Cerebellar nuclear complex (tissue), 1 donor: ENCODE data around the gene SPATA1.

Source experiments
- DNase-seq, 2 experiments: peaks; one replicate each; lab custom pipeline; 2025; lab: John Stamatoyannopoulos, UW

SPATA1 gene

GRCh38 chr1:84509029-84509428 lies 2.8 kb downstream of the SPATA1 start:
- DNase-seq: no peak

- no peak for DNase-seq
Observed at GRCh38 chr1:84510165-84510564, 4.0 kb downstream of the SPATA1 start.

GRCh38 chr1:84510668-84511067 lies 4.5 kb downstream of the SPATA1 start:
- no peak for DNase-seq

- DNase-seq: no peak
Observed at GRCh38 chr1:84524590-84524989, 18.4 kb downstream of the SPATA1 start.

- no peak for DNase-seq
Observed at GRCh38 chr1:84525779-84526178, 19.6 kb downstream of the SPATA1 start.

GRCh38 chr1:84538599-84538998 lies 32.4 kb downstream of the SPATA1 start:
- DNase-seq: no peak

GRCh38 chr1:84539972-84540371 lies 33.8 kb downstream of the SPATA1 start:
- DNase-seq: no peak

GRCh38 chr1:84540759-84541158 lies 34.6 kb downstream of the SPATA1 start:
- no peak for DNase-seq

GRCh38 chr1:84541679-84542078 lies 35.5 kb downstream of the SPATA1 start:
- DNase-seq: no peak

GRCh38 chr1:84550826-84551225 lies 44.6 kb downstream of the SPATA1 start:
- no peak for DNase-seq

- DNase-seq: peak; percentile 21 to 59
Observed at GRCh38 chr1:84569216-84569615, 63.0 kb downstream of the SPATA1 start.

- no peak for DNase-seq
Observed at GRCh38 chr1:84570436-84571149, 64.4 kb downstream of the SPATA1 start.

GRCh38 chr1:84571150-84571535 lies 65.0 kb downstream of the SPATA1 start:
- no peak for DNase-seq

- DNase-seq: no peak
Observed at GRCh38 chr1:84573481-84573966, 67.3 kb downstream of the SPATA1 start.

- DNase-seq: peak; percentile 27 to 33
Observed at GRCh38 chr1:84573967-84574842, 68.0 kb downstream of the SPATA1 start, which contains the start of gene CTBS. Gene CTBS, minus strand, starts transcription at chr1:84574440. Its CDS starts 25 bp downstream, at chr1:84574415.

GRCh38 chr1:84574936-84575335 lies 68.8 kb downstream of the SPATA1 start:
- no peak for DNase-seq

- no peak for DNase-seq
Observed at GRCh38 chr1:84581648-84582047, 75.5 kb downstream of the SPATA1 start.

GRCh38 chr1:84582802-84583587 lies 76.8 kb downstream of the SPATA1 start:
- no peak for DNase-seq

- no peak for DNase-seq
Observed at GRCh38 chr1:84583648-84584047, 77.5 kb downstream of the SPATA1 start.

- no peak for DNase-seq
Observed at GRCh38 chr1:84584126-84584525, 77.9 kb downstream of the SPATA1 start.

GRCh38 chr1:84585803-84586202 lies 79.6 kb downstream of the SPATA1 start:
- DNase-seq: no peak

- no peak for DNase-seq
Observed at GRCh38 chr1:84587099-84587498, 80.9 kb downstream of the SPATA1 start.
